PC-9 (cell line): ENCODE measurements around the gene ASB16.

Experiments
- EZH2 ChIP-seq: fragments of 200-600 bp; sonication (generic); IDR thresholded peaks from 2 replicates; pipeline ENCODE4 v1.8.0; 2017; ENCODE audit warnings: antibody characterized with exemption, low read depth
- TF ChIP-seq, protein P1 (sequence below): fragments of 200-600 bp; sonication (generic); conservative IDR thresholded peaks from 2 replicates; pipeline ENCODE4 v1.6.1; 2017; ENCODE audit warnings: mixed run types, antibody characterized with exemption, mild to moderate bottlenecking, moderate library complexity

DNA sequence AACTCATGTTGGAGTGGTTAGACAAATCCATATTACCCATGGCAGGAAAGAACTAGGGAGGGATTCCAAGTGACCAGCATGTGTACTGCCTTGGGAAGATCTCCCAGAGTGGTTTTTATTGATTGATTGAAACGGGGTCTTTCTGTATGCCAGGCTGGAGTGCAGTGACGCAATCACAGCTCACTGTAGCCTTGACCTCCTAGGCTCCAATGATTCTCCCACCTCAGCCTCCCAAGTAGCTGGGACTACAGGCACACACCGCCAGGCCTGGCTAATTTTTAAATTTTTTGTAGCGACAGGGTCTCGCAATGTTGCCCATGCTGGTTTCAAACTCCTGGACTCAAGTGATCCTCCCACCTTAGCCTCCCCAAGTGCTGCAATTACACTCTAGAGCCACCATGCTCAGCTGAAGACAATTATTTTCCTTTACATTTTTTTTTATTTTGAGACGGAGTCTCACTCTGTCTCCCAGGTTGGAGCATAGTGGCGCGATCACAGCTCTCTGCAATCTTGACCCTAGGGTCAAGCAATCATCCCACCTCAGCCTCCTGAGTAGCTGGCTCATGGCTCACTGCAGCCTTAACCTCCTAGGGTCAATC, 13.8 kb downstream of the ASB16 start:
- TF ChIP-seq, protein P1, sequence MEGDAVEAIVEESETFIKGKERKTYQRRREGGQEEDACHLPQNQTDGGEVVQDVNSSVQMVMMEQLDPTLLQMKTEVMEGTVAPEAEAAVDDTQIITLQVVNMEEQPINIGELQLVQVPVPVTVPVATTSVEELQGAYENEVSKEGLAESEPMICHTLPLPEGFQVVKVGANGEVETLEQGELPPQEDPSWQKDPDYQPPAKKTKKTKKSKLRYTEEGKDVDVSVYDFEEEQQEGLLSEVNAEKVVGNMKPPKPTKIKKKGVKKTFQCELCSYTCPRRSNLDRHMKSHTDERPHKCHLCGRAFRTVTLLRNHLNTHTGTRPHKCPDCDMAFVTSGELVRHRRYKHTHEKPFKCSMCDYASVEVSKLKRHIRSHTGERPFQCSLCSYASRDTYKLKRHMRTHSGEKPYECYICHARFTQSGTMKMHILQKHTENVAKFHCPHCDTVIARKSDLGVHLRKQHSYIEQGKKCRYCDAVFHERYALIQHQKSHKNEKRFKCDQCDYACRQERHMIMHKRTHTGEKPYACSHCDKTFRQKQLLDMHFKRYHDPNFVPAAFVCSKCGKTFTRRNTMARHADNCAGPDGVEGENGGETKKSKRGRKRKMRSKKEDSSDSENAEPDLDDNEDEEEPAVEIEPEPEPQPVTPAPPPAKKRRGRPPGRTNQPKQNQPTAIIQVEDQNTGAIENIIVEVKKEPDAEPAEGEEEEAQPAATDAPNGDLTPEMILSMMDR, result no peak
- no peak for TF ChIP-seq EZH2
